ENCODE measurements around the gene GFM1.
"Not testable (repeated sequence)": the region's sequence is repeated elsewhere in the genome, so short reads cannot be mapped to it uniquely, and the experiment has no call there.

GFM1 gene

GRCh38 chr3:158679547-158680000 is 35.2 kb downstream of the GFM1 start:
- no peak for DNase-seq

DNA sequence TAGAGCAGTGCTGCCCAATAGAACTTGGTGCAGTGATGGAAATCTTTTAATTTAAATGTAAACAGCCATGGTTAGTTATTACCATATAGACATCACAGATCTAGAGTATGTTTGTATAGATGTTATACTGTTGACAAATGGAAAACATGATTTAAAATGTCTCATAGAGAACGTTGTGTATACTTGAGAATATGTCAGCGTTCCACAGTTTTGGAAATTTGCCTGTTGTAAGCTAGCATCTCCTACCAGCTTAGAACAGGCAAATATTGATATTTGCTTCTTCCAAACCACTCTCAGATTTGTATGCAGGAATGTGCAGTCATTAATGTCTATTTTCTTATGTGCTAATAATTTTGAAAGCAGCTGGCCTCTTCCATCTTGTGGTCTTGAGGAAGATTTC is 36.5 kb downstream of the GFM1 start:
- DNase-seq = no peak

- DNase-seq = no peak
Observed at GRCh38 chr3:158683230-158683962, 39.1 kb downstream of the GFM1 start.

DNA sequence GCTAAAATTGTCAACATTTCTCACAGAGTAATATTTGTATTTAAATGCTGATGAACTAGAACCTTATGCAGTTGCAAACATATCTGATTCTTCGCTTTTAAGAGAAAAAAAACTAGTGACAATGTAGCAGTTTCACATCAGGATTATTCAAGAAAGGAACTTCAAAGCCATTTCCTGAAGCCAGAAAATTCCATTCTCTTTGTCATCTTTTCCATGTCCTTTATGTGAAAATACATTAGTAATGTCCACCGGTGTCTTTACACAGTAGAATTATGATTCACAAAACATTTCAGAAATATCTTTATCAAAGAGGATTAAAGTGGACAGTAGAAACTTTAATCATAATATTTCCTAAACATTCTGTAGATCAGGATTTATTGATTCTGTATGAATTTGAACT is 40.8 kb downstream of the GFM1 start:
- DNase-seq = no peak

DNA sequence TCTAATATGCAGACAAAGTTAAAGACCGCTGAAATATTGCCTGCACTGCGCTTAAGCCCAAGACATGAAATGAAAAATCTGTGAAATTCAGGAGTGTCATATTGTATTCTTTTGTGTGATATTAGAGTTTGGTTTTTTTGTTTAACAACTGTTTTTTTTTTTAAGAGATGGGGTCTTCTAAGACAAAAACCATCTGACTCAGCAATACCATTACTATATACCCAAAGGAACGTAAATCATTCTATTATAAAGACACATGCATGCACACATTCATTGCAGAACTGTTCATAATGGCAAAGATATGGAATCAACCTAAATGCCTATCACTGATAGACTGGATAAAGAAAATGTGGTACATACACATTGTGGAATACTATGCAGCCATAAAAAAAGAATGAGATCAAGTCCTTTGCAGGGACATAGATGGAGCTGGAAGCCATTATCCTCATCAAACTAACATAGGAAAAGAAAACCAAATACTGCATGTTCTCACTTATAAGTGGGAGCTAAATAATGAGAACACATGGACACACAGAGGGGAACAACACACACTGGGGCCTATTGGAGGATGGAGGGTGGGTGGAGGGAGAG is 49.6 kb downstream of the GFM1 start:
- DNase-seq = not testable (repeated sequence)

DNA sequence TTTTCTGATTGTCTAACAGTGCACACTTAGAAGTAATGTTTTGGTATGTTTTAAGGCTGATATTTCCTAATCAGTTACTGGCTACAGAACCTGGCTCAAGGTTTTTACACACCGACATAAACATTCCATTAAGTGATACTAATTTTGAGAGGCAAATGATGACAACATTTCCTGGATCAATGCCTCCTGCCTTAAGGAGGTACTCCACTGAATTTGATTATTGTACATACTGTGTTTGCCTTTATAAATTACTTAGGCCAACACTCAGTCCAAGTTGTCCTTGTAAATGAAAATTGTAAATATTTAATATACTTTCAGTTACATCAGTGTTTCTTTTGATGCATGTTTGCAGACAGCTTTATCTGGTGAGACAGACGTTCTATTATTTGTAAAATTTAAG is 52.3 kb downstream of the GFM1 start:
- DNase-seq = no peak

DNA sequence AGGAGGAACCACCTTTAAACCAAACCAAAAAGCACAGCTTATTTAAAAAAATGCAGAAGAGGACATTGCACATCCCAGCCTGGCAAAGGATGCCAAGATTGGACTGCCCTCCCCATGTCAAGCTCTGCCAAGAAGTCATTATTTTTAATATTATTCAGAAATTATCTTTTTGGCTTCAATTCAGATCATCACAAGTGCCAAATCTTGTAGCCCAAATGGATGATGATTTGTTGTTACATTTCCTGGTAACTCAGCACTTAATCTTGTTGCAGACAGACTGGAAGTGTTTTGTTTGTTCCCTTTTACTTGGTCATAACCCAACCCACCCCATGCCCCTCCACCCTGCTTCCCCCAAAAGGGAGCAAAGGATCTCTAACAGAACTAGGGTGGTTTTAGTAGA is 56.2 kb downstream of the GFM1 start:
- DNase-seq = no peak

- DNase-seq = no peak
Observed at GRCh38 chr3:158701420-158702065, 57.2 kb downstream of the GFM1 start.

DNA sequence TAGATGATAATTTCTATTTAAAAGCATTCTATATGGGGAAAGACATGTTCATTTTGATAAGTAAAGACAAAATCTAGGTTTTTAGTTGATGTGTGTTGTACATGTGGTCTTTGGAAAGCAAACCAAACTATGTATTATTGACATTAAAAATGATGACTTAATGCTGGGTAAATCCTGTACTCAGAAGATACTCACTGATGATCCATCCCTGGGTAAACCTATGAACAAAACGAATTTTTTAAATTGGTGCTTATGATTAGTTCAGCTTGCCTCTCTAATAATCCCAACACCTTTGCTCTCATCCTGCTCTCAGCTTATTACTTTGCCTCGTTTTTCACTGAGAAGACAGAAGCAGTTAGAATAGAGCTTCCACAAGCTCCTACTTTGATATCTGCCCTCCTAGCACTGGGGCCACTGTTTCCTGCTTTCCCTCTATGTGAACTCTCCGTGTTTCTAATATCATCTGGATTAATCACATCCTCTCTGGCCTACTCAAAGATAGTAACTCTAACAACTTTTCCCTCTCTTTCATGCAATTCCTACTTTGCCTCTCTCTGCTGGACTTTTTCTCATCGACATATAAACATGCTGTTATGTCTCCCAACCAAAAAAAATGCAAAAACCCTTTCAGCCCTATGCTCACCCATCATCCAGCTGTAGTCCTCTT is 58.6 kb downstream of the GFM1 start:
- no peak for DNase-seq

GRCh38 chr3:158703566-158703965 is 59.2 kb downstream of the GFM1 start:
- no peak for DNase-seq

- no peak for DNase-seq
Observed at GRCh38 chr3:158709666-158710083, 65.3 kb downstream of the GFM1 start.

- DNase-seq = no peak
Observed at GRCh38 chr3:158710601-158711000, 66.3 kb downstream of the GFM1 start.

DNA sequence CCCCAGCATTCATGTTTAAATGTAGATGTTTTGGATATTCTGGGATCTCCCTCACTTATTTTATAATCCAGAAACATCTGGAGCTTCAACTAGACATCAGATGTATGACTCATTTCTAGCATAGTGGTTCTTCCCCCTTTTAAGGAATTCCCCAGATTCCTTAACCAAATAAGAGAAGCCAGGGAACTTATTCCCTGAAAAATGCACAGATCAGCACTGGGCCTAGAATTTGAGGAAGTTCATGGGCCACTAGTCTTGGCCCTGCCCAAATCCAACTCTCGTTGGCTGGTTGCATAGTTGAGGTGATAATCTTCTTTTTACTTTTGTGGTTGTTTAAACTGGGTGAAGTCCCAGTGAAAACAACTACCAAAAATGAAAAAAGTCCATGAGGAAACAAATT is 67.6 kb downstream of the GFM1 start:
- no peak for DNase-seq

- DNase-seq = no peak
Observed at GRCh38 chr3:158712443-158712842, 68.1 kb downstream of the GFM1 start.

DNA sequence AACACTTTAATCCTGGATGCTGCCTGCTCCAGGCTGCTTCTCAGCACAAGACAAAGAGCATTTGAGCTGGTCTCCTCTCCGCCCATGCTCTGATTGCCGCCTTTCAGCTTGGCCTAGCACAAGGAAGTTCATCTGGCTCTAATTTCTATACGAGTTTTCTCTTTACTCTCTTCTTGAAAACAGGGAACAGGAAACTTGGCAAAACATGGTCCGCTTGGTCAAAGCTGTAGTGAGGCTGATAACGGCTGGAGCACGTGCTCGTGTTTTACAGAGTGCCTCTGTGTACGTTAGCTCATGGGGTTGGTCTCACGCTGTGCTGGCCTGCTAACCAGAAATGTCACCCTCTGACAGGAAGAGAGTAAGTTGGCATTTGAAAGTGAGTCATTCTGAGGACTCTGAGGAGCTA is 68.8 kb downstream of the GFM1 start:
- no peak for DNase-seq

- DNase-seq = no peak
Observed at GRCh38 chr3:158717576-158717975, 73.2 kb downstream of the GFM1 start.

GRCh38 chr3:158718490-158719170 is 74.3 kb downstream of the GFM1 start:
- DNase-seq = no peak

- DNase-seq = no peak
Observed at GRCh38 chr3:158722108-158722507, 77.8 kb downstream of the GFM1 start.

- no peak for DNase-seq
Observed at GRCh38 chr3:158723991-158724390, 79.7 kb downstream of the GFM1 start.

GRCh38 chr3:158725348-158726011 is 81.2 kb downstream of the GFM1 start:
- DNase-seq = no peak

DNA sequence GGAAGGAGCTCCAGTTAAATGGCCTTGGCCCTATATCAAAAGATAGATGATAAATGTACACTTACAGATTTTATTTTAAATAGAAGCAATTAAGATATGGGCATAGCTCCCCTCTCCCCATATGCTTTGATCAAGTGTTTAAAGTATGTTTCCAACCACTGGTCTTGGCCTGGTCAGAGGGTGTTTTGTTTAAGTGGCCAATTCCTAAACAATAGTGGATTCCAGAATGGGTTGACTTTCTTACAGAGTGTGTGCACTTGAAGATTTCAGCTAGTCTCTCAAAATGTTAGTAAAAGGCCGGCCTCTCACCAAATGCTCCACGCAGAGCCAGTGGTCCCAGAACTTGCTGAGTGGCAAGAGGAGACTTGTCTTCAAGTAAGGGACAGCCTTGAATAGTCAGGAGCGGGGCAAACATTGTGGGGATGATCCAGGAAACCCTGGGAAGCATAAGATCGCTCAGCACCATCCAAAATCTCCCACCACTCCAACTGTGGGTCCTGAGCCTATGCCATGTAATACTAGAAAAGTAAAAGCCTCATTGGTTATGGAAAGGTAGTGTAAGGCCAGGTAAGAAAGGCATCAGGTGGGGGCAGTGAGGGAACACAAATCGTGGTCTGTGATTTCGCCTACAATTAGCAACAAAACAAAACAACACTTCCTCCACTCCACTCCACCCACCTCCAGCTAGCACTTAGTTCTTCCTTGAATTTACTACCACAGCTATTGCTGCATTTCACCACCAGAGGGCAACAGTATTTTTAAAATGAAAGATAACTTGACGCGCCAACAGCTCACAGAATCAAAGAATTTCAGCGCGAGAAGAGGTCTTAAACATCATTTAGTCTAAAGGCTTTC is 83.1 kb downstream of the GFM1 start:
- DNase-seq = peak; percentile 58

DNA sequence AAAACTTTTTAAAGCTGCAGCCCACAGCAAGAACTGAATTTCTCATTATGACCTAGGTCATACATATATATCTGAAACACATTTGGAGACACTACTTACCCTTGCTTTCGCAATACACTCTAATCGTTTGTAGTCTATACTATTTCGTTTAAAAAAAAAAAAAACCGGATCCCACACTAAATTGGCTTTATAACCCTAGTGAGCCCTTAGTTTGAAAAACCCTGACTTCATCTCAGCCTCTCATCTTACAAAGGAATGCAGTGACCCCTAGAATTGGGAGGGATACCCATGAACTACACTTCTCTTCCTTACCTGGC is 83.7 kb downstream of the GFM1 start:
- DNase-seq = no peak
